ENCODE measurements around the gene LEMD2. TPM values are rescaled to one million over a fixed set of nuclear protein-coding genes. Genes with fewer than 3 reads are reported as not detected.
A peak's percentile ranks its signal among the peaks of the same experiment; 100 is the strongest.

Gene LEMD2
- total RNA-seq, 3 donors from 2014 or later, result 42.2 to 69.1 (median 59.0) TPM

DNA sequence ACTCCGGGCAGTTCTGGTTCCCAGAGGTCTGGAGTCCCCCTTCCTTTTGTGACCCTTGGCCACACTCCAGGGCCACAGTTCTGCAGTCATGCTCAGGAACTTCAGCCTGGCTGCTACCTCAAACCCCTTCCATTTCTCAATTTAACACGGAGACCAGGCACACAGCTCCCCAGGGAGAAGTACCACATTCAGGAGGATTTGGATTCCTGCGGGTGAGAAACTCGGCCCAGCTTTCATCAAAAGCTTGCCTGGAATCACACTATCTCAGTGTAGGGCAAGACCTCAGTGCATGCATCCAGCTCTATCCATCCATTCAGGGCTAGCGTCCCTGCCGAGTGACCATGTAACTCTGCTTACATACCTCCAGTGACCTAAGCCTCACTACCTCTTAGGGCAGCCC is 25.4 kb downstream of the LEMD2 start:
- H3K27ac ChIP-seq, result no peak overlapping the region
- TF ChIP-seq, protein P1, sequence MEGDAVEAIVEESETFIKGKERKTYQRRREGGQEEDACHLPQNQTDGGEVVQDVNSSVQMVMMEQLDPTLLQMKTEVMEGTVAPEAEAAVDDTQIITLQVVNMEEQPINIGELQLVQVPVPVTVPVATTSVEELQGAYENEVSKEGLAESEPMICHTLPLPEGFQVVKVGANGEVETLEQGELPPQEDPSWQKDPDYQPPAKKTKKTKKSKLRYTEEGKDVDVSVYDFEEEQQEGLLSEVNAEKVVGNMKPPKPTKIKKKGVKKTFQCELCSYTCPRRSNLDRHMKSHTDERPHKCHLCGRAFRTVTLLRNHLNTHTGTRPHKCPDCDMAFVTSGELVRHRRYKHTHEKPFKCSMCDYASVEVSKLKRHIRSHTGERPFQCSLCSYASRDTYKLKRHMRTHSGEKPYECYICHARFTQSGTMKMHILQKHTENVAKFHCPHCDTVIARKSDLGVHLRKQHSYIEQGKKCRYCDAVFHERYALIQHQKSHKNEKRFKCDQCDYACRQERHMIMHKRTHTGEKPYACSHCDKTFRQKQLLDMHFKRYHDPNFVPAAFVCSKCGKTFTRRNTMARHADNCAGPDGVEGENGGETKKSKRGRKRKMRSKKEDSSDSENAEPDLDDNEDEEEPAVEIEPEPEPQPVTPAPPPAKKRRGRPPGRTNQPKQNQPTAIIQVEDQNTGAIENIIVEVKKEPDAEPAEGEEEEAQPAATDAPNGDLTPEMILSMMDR (IDR thresholded peaks at IDR 0.05), result no peak
- TF ChIP-seq POLR2AphosphoS5 (IDR thresholded peaks at IDR 0.05) (no peak), POLR2A (IDR thresholded peaks at IDR 0.05) (no peak)
- no peaks in the 10 kb centered on the region for H3K4me1 ChIP-seq
- H3K9me3 ChIP-seq, result peaks cover 0 to 4% of the 10 kb centered on the region in 2 donors
- no peak for DNase-seq (ENCODE audit: low spot score in 2 of 2)
- H3K36me3 ChIP-seq, result no peaks in the 10 kb centered on the region
- no peaks in the 10 kb centered on the region for H3K27me3 ChIP-seq
- H3K4me3 ChIP-seq, result no peak overlapping the region
- intact Hi-C loops (cut with DNase I; ENCODE audit: low total_unique reads), result loop anchor here (10.0 kb wide), 1 partner anchor 391 kb away; no protein-coding TSS in a partner anchor

DNA sequence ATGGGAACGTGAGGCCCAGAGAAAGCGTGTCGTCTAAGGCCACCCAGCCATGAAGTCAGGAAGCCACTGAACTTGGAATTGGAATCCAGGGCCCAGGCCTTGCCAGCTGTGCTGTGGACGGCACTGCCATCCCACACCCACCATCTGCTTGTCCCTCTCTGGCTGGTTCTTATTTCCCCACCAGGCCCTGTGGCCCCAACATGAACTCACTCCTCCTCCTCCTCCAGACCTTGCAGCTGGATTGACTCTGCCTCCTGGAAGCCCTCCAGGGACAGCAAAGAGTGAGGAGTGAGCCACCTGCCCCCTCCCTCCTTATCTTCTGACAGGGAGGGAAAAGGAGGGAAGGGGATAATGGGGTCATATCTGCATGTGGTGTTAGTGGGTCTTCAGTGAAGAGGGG is 26.2 kb downstream of the LEMD2 start:
- Histone ChIP-seq H3K9me3 (peaks cover 0 to 4% of the 10 kb centered on the region in 2 donors), H3K4me3 (no peak overlapping the region), H3K36me3 (no peaks in the 10 kb centered on the region), H3K27ac (no peak overlapping the region), H3K4me1 (no peaks in the 10 kb centered on the region), H3K27me3 (no peaks in the 10 kb centered on the region)
- TF ChIP-seq POLR2A (IDR thresholded peaks at IDR 0.05), result no peak
- TF ChIP-seq, protein P1 (IDR thresholded peaks at IDR 0.05), result no peak
- TF ChIP-seq POLR2AphosphoS5 (IDR thresholded peaks at IDR 0.05), result no peak
- intact Hi-C loops (cut with DNase I; ENCODE audit: low total_unique reads), result loop anchor here (10.0 kb wide), 1 partner anchor 392 kb away; no protein-coding TSS in a partner anchor
- DNase-seq (ENCODE audit: low spot score in 2 of 2), result no peak

DNA sequence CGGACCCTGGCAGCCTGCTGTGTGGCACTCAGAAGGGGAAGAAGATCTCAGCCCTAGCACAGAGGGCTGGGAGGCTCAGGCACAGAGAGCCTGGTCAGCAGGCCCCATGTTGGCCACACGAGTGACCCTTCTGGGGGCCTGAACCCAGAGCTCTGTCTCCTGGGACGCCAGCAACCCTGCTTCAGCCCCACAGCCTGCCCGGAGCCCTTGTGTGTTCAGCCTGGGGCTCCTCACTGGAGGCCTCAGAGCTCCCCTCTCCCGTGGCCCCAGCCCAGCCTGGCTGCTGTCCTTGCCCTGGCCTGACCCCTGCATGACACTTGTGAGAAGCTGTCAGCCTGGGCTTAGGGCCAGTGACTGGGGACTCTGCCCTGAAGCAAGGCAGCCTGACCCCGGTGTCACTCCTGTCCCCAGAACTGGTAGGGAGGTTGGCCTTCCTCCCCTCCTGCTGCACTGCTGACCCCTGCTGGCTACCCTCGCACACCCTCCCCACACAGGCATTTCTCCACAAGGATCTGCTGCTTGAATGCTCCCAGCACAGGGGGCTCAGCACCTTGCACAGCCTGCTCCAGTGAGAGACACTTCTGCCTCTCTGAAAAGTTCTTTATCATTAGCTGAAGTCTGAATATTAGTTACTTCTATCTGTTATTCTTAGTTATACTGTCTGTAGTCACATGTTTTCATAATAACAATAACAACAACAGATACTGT is 26.9 kb downstream of the LEMD2 start:
- intact Hi-C loops (cut with DNase I; ENCODE audit: low total_unique reads), result loop anchor here (10.0 kb wide), 1 partner anchor 393 kb away; no protein-coding TSS in a partner anchor
- DNase-seq (ENCODE audit: low spot score in 2 of 2), result peak; percentile 36 to 66
- Histone ChIP-seq H3K36me3 (no peaks in the 10 kb centered on the region), H3K9me3 (peaks cover 0 to under 1% of the 10 kb centered on the region in 2 donors), H3K27me3 (no peaks in the 10 kb centered on the region), H3K4me3 (no peak overlapping the region), H3K27ac (peak overlapping the region in 1 of 2 donors; percentile 12), H3K4me1 (no peaks in the 10 kb centered on the region)
- TF ChIP-seq, protein P1 (IDR thresholded peaks at IDR 0.05), result peak in 2 of 3 donors; percentile 33 to 76
- TF ChIP-seq POLR2AphosphoS5 (IDR thresholded peaks at IDR 0.05), result peak in 1 of 3 donors; percentile 16
- no peak for TF ChIP-seq POLR2A (IDR thresholded peaks at IDR 0.05)

DNA sequence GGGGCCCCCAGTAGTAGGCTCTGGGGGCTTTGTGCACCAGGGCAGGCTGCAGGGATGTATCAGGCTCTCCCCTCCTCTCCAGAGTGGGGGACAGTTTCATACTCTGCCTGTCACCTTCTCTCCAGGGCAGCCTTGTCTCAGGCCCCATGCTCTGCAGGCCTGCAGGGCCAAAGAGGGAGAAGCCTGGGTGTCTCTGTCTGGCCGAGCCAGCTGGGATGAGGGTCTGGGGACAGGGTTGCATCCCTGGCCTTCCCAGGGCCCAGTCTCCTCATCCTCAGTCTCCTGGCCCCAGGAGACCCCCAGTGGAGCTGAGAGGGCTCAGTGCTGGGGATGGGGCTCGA is 27.4 kb downstream of the LEMD2 start:
- intact Hi-C loops (cut with DNase I; ENCODE audit: low total_unique reads), result loop anchor here (10.0 kb wide), 1 partner anchor 393 kb away; no protein-coding TSS in a partner anchor

More for the DNA sequence above, 27.4 kb downstream of the LEMD2 start:
- Histone ChIP-seq H3K4me3 (no peak overlapping the region), H3K27me3 (no peaks in the 10 kb centered on the region), H3K36me3 (no peaks in the 10 kb centered on the region), H3K9me3 (no peaks in the 10 kb centered on the region), H3K4me1 (no peaks in the 10 kb centered on the region), H3K27ac (peak overlapping the region in 1 of 2 donors; percentile 12)
- TF ChIP-seq POLR2AphosphoS5 (IDR thresholded peaks at IDR 0.05) (no peak), POLR2A (IDR thresholded peaks at IDR 0.05) (no peak)
- TF ChIP-seq, protein P1 (IDR thresholded peaks at IDR 0.05), result no peak
- DNase-seq (ENCODE audit: low spot score in 2 of 2), result no peak
